Mesenteric fat pad (tissue), 1 donor: Measurements from ENCODE around the gene METTL25. TPM values are rescaled to one million over a fixed set of nuclear protein-coding genes. Genes with fewer than 3 reads are reported as not detected.

Source experiments
- DNase-seq: peaks from one replicate; pipeline ENCODE4 v3.0.0-alpha.2; 2020; ENCODE audit warnings: low spot score
- total RNA-seq: library from RNA; stranded (reverse); fragmentation: NEBNext Ultra II Directional; extraction: Animal tissue kit (Norgen Biotek cat#: 25700); gene quantifications from one replicate; pipeline ENCODE4 v1.2.1, GENCODE V29; 2021
- donor health status: DM: yes; HTN: yes; CAD: no.

METTL25 gene
- total RNA-seq, 1 donor from 2014 or later = 9.4 TPM

DNA sequence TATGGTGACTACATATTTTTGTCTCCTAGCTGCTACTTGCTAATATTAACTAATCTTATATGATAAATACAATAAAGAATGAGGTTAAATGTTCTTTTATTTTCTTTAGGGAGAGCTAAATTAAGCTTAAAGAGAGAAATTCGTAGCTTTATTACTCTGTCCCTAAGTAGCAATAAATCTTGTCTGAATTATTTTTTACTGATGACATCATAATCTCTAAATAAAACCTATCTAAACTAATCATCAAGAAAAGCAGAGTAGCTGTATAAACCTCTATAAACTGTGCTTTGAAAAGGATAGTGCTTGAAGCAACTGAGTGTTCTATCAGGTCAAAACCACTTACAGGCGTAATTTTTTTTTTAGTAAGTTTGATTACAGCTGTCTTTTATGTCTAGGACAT lies 42.5 kb downstream of the METTL25 start:
- no peak for DNase-seq

GRCh38 chr12:82406651-82407050 lies 48.3 kb downstream of the METTL25 start:
- DNase-seq = no peak

GRCh38 chr12:82407481-82407880 lies 49.2 kb downstream of the METTL25 start:
- DNase-seq = no peak

GRCh38 chr12:82408844-82409243 lies 50.5 kb downstream of the METTL25 start:
- DNase-seq = no peak

DNA sequence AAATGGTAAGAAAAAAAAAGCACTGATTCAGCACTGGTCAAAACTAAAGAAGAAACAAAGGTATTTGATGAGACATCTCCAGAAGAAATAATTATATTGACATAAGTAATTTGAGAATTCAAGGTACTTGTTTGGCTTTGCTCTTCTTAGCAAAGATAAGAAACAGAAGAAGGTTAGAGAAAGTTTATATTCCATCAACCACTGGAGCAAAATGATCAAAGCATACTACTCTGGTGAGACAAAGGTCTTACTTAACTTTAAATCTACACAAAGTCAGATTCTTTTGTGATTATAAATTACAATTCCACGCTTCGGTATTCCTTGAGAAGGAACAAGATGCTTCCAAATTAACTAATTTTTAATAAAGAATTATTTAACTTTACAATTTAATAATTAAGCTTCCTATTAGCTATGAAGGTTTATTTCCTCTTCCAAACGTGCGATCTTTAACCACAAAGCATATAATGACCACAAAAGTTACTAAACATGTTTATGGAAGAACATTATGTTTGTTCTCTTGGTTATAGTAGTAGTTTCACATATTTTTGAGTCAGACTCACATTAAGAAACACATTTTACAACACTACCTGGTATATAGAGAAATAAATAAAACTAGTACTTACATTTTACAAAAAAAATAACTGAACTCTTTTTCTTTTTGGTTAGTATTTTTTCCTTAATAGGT lies 53.4 kb downstream of the METTL25 start:
- DNase-seq = no peak

GRCh38 chr12:82412246-82412645 lies 53.9 kb downstream of the METTL25 start:
- no peak for DNase-seq

DNA sequence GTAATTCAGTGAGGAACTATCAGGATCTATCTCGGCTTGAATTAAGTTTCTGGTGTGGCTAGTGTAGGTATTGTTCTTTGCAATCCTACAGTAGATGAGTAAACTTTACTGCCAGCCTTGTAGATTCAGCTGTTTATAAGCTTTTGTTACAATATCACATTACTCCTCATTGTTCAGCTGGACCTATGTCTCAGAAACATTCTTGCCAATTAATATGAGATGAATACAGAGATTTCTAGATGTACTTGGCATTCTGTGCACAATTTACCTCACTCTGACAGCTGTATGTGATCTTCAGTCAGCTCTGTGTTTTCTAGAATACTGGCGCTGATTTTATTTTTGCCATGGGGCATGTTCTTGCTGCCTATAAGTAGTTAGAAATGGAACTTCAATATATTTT lies 55.7 kb downstream of the METTL25 start:
- DNase-seq = no peak

DNA sequence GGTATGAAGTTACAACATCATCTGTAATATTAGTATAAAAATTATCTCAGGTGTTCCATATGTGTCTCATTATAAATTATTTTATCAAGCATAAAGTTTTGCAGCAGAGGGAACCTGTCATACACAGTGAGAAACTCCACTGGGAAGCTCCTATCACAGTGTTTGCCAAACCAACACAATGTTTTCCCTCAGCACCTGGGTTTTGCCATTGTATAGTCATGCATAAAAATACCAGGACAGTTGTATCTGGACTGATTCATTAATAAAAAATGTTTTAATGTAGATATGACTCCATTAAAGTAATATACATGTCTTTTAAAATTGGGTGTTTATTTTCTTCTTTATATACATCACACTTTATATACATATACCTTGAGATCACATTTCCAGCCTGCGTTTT lies 56.6 kb downstream of the METTL25 start:
- no peak for DNase-seq

- DNase-seq = no peak
Measured at GRCh38 chr12:82415402-82415801, 57.1 kb downstream of the METTL25 start.

DNA sequence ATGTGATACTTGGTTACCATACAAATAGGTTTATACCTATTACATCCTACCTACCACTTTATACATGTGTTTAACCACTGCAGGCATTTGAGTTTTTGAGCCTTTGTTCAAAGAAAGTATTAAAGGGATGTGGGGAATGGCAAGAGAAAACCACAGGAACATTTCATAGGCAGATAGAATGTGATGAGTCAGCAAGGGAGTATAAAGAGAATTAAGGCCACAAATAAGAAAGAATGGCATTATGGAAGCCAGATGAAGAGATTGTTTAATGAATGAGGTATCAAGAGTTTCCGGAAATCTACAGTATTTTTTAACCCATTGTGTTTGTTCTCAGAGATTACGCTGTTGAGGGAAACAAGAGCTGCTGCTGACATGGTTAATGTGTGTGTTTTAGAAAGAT lies 66.9 kb downstream of the METTL25 start:
- DNase-seq = no peak

GRCh38 chr12:82426081-82426480 lies 67.8 kb downstream of the METTL25 start:
- no peak for DNase-seq

DNA sequence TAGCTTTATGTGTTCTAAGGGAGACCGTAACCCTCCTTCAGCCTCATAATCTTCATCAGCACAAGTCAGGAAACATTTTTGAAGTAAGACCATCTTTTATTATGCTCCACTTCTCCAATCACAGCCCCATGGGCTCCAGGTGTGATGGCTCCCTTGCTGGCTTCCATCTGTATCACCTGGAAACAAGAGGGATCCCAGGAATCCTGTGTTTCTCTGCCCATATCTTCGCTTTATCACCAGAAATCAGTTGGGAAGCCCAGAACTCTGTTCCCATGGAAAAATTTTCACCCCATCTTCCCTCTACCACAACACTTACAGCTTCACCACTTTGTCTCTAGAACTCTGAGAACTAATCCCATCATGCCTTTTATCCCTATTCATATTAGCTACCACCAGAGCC lies 68.3 kb downstream of the METTL25 start:
- no peak for DNase-seq

GRCh38 chr12:82430541-82431145 lies 72.3 kb downstream of the METTL25 start:
- DNase-seq = no peak

- DNase-seq = no peak
Measured at GRCh38 chr12:82434392-82434911, 76.1 kb downstream of the METTL25 start.

DNA sequence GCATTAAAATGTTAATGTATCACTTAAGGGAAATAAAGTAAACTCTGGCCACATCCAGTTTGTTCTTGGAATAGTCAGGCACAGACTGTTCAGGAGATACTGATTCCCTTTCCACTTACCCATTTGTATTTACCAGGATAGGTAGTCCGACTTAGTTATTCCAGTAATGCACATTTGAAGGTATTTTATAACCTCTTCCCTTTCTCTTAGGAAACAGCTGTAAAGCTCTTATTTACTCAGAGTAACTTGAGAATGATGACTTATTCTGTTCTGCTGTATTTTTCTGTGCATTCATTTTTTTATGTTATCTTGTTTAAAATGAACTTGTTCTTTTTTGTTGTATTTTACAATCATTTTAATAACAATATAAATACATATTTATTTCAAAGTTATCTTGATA lies 78.0 kb downstream of the METTL25 start:
- DNase-seq = no peak

DNA sequence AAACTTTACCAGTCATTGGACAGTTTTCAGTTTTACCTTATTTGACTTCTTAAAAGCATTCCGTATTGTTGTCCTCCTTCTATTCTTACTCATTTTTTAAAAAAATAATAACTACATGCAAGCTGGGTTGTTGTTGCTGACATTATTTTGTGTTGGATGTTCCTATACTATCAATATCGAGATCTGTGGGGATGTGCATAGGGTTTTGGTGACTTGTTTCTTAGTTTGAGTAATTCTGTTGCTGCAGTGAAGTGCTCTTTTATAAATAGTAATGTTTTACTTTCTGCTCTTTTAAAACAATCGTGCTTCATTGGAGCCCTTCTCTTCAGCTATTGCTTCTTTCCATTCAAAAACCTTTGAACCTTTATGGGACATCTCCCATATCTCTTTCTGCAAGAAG lies 79.4 kb downstream of the METTL25 start:
- DNase-seq = no peak

DNA sequence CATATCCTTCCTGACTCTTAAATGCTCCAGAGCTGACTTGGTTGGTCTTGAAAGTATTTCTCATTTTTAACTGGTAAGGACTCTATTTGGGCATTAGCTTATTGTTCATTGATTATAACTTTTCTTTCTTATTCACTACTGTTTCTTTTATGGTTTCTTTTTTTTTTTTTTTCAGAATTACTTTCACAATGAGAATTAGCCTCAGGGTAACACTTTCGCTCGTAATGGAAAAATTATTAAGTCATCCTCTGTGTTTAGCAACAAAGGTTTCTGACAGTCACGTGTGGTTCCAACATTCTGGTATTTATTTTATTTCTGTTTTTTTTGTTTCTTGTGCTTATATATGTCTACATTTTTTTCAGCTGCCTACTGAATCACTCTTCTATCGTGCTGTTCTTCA lies 80.0 kb downstream of the METTL25 start:
- no peak for DNase-seq

DNA sequence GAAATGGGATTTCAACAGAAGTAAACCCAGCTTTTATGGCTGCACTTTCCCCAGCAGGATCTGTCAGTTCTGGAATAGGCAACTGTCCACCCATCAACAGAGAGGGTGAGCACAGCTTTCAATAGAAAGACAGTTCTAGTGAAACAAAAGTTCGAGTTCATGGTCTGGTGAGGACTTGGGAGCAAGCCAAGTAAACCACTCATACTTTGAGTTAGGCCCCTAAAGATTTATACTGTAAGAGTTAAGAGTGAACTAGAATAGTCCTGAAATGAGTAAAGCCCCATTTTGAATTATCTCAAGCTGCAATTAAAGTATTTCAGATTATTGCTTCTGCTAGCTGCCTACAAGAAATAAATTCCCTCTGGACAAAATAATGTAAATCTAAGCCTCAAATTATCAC lies 82.6 kb downstream of the METTL25 start:
- DNase-seq = no peak

- DNase-seq = no peak
Measured at GRCh38 chr12:82448911-82449578, 90.7 kb downstream of the METTL25 start.

DNA sequence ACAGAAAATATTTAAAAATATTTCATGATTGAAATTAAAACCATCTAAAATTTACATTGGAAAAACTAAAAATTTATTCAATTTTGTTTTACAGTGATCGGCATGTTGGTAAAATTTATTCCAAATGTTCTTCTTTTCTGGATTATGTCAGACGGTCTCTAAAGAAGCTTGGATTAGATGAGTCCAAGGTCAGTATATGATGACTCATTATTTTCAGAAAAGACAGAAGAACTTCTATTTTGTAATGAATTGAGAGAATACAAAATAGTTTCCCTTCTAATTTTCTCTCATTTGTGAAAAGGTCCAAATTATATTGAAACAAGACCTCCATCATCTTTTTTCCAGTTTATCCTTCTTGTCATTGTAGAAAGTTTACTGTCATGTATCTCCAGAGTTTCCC lies 98.3 kb downstream of the METTL25 start:
- no peak for DNase-seq

DNA sequence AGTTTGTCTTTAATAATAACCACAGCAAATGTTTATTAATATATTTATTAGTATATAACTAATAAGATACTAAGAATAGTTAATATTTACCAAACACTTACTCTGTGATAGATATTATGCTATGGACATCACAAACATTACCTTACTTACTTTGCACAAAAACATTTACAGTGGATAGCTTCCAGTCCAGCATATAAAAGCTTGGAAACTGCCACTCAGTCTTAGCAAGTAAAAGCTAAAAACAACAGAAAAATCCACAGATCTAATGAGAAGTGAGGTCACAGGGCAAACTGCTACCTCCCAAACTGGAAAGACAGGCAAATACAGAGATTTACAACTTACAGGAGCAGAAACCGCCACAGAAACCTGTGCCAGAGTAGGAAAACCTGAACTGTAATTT lies 99.8 kb downstream of the METTL25 start:
- no peak for DNase-seq

- DNase-seq = no peak
Measured at GRCh38 chr12:82461393-82461792, 103.1 kb downstream of the METTL25 start.

DNA sequence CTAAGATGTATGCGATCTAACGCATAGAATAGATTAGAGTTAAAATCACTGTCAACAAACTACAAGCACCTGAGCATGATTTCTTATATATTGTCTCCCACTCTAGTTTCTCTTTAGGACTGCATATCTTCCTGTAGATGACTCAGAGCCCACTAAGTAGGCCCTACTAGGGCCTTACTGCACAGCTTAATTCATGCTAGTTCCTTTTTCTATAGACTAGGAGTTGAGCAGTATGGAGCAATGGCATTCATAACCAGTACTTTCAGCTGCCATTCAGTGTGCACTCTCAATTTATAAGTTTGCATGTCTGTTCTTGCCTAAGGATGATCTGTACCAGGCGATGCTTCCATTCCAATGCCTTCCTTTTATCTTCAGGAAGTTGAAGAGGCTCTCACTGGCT lies 103.5 kb downstream of the METTL25 start:
- no peak for DNase-seq
